Activated naive CD8-positive, alpha-beta T cell treated with anti-CD3 and anti-CD28 coated beads, Interleukin-2, amount 50 U/mL, for 24 hours (primary cell): Measurements from ENCODE around the gene PAM16.

Source experiments
- ATAC-seq: fragments of 150-1000 bp; cut with Tn5 transposase; one replicate; pipeline ENCODE4 v1.10.0; 2021
- DNase-seq: peaks from one replicate; pipeline ENCODE4 v3.0.0; 2021
- H3K27ac Mint-ChIP-seq: one replicate; pipeline ENCODE4 v1.8.0; 2021; ENCODE audit warnings: mild to moderate bottlenecking, mixed read lengths
- H3K27me3 Mint-ChIP-seq: one replicate; pipeline ENCODE4 v1.8.0; 2021; ENCODE audit warnings: mixed read lengths
- H3K36me3 Mint-ChIP-seq: one replicate; pipeline ENCODE4 v1.8.0; 2021; ENCODE audit warnings: low read depth, mixed read lengths
- H3K4me1 Mint-ChIP-seq: one replicate; pipeline ENCODE4 v1.8.0; 2021; ENCODE audit warnings: mixed read lengths
- H3K4me3 Mint-ChIP-seq: one replicate; pipeline ENCODE4 v1.8.0; 2021; ENCODE audit warnings: mild to moderate bottlenecking, moderate library complexity, mixed read lengths
- H3K9me3 Mint-ChIP-seq: one replicate; pipeline ENCODE4 v1.8.0; 2021; ENCODE audit warnings: mixed read lengths

PAM16 gene

DNA sequence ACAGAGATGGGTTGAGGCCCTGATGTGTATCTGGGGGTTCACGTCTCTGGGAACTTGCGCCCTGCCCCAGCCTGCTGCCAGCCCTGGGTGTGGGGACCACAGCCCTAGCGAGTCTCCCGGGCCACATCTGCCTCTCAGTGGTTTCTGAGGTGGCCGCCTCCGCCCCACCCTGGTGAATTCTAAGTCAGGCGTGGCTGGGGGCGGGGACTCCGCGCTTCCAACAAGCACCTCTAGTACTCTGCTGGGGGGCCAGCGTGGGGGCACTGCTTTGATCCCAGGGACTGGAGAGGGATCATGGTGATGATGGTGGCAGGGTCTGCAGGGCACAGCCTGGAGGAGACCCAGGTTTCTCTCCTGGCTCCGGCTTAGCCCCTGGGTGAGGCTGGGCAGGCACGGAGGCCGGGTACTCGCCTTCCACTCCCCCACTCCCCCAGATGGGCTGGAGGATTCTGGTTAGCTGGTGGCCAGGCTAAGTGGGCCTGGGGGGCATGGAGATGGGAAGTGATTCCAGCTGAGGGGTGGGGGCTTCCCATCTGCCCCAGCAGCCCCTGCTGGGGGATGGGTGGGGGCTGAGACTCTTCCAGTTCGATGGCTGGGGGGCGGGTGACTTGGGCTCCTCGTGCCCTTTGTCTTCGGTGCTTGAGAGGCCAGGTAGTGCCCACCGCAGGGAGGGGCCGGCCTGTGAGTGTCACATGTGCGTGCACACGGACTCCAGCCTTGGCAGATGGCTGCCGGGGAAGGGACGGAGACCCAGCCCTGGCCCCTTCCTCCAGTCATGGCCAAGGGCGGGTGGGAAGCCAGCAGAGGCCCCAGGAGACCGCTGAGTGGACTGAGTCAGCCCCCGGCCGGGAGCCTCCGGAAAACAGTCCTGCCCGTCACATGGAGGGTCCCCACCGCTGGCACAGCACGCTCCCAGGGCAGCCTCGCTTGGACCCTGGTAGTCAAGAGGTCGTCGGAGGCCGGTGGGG, 31.4 kb downstream of the PAM16 start:
- H3K4me3 Mint-ChIP-seq: no peak overlapping the region
- no peak overlapping the region for H3K27ac Mint-ChIP-seq

DNA sequence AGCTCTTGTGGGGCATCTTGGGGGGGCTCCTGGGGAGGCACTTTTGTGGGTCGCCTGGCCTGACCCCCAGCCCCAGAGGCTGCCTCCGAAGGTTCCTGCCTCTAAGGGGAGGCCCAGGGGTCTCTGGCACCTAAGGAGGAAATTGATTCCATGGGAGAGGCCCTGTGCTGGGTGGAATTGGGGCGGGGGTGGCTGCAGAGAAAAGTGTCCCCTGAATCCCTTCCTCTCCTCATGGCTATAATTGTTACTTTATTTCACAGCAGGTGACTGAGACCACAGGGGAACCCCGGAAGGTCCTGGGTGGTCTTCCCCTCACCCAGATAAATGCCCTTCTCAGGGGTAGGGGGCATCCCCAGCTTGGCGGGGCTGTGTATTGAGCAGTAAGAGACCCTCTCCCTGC, 32.2 kb downstream of the PAM16 start:
- no peaks in the 10 kb centered on the region for H3K36me3 Mint-ChIP-seq
- no peak for ATAC-seq
- no peak overlapping the region for H3K4me3 Mint-ChIP-seq
- H3K9me3 Mint-ChIP-seq: no peaks in the 10 kb centered on the region
- peaks cover 13% of the 10 kb centered on the region for H3K27me3 Mint-ChIP-seq
- H3K4me1 Mint-ChIP-seq: peaks cover 13% of the 10 kb centered on the region
- DNase-seq: no peak
- no peak overlapping the region for H3K27ac Mint-ChIP-seq

More for the DNA sequence above, 31.4 kb downstream of the PAM16 start:
- Mint-ChIP-seq H3K27me3 (peaks cover 5% of the 10 kb centered on the region), H3K9me3 (no peaks in the 10 kb centered on the region), H3K4me1 (peaks cover 7% of the 10 kb centered on the region), H3K36me3 (no peaks in the 10 kb centered on the region)
- DNase-seq (peak; percentile 72), ATAC-seq (peak; percentile 82)

- H3K36me3 Mint-ChIP-seq: no peaks in the 10 kb centered on the region
- no peak for DNase-seq
- ATAC-seq: no peak
- H3K4me3 Mint-ChIP-seq: no peak overlapping the region
- no peak overlapping the region for H3K27ac Mint-ChIP-seq
- H3K27me3 Mint-ChIP-seq: peaks cover 16% of the 10 kb centered on the region
- peaks cover 13% of the 10 kb centered on the region for H3K4me1 Mint-ChIP-seq
- no peaks in the 10 kb centered on the region for H3K9me3 Mint-ChIP-seq
These were observed 32.6 kb downstream of the PAM16 start for GRCh38 chr16:4318451-4318910.

GRCh38 chr16:4317532-4318450, 33.3 kb downstream of the PAM16 start:
- DNase-seq (no peak), ATAC-seq (no peak)
- Mint-ChIP-seq H3K9me3 (no peaks in the 10 kb centered on the region), H3K4me1 (peaks cover 13% of the 10 kb centered on the region), H3K27me3 (peaks cover 17% of the 10 kb centered on the region), H3K27ac (no peak overlapping the region), H3K36me3 (no peaks in the 10 kb centered on the region), H3K4me3 (no peak overlapping the region)

- no peak for ATAC-seq
- Mint-ChIP-seq H3K27ac (no peak overlapping the region), H3K36me3 (no peaks in the 10 kb centered on the region), H3K4me1 (peaks cover 13% of the 10 kb centered on the region), H3K9me3 (no peaks in the 10 kb centered on the region), H3K27me3 (peaks cover 17% of the 10 kb centered on the region), H3K4me3 (no peak overlapping the region)
- no peak for DNase-seq
These were observed 34.1 kb downstream of the PAM16 start for GRCh38 chr16:4316864-4317531.

DNA sequence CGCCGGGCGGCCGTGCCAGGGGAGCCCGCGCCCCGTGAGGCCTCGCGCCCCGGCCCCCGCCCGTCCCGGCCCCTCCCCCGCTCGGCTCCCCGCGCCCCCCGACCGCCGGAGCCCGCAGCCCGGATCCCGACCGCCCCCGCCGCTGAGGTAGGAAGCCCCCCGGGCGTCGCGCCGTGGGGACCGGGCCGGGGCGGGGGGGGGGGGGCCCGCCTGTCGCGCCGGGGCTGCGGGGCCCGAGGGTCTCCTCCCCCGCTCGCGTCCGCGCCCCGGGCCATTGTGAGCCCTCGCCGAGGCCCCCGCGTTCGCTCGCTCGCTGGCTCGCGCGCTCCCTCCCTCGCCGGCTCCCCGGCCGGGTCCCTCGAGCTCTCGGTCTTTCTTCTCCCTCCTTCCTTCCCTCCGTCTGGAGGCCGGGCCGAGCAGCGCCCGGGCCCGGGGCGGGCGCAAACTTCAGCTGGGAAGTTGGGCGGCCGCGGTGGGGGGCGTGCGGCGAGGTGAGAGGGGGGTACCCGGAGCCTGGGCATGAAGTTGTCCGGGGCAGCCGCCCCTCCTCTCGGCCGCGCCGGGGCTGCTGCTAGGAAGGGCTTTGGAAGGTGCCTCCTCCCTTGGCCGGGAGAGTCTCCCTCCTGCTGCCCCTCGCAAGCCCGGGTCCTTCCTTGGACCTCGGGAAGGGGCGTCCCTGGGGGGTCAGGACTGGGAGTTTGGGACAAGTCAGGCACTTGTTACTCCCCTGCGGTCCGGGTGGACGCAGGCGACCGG, 34.8 kb downstream of the PAM16 start:
- Mint-ChIP-seq H3K27me3 (peaks cover 17% of the 10 kb centered on the region), H3K36me3 (no peaks in the 10 kb centered on the region), H3K4me3 (no peak overlapping the region), H3K4me1 (peaks cover 13% of the 10 kb centered on the region), H3K27ac (no peak overlapping the region), H3K9me3 (no peaks in the 10 kb centered on the region)
- ATAC-seq (no peak), DNase-seq (no peak)

DNA sequence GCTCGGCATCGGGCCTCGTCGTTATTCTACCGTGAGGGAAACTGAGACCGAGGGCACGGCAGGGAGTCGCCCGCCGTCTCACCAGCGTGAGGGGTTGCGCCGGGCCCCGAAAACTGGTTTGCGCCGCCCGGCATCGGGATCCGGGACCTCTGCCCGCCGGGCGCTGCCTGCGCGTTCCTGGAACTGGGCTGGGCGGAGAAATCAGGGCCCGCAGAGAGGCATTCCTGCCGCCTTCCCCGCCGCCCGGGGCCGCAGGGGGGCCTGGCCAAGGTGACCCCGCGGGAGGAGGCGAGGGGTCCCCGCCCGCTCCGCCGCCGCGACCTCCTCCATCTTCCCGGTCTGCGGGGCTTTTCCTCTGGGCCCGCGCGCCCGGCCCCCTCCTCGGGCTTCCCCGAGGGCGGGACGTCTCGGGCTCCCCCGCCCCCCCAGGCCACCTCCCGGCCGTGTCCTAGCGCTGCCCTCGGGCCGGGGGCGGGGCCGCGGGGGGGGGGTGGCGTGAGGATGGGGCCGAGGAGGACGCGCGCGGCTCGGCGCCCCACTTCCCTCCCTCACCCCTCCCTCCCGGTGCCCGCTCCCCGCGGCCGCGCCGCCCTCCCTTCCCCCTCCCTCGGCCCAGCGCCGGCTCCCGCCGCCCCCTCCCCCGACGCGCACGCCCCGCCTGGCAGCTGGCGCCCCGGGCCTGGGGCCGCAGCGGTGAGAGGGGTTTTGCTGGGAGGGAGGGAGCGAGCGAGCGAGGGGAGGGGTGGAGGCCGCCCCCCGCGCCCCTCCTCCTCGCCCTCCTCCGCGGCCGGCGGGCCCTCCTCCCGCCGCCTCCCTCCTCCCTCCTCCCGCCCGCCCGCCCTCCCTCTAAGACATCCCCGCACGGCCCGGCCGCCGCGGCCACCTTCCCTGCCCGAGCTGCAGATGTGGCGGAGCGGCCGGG, 35.7 kb downstream of the PAM16 start, which contains the start of gene GLIS2:
Gene GLIS2 (plus strand): TSS at position 882 of the 922 bp plus-strand sequence. CDS start 16,214 bp downstream, outside the sequence.
- Mint-ChIP-seq H3K27me3 (peaks cover 17% of the 10 kb centered on the region), H3K4me3 (peak within 1 kb of the TSS; percentile 76), H3K9me3 (no peaks in the 10 kb centered on the region), H3K36me3 (no peaks in the 10 kb centered on the region), H3K4me1 (peaks cover 13% of the 10 kb centered on the region), H3K27ac (peak within 1 kb of the TSS; percentile 42)
- ATAC-seq: no peak
- DNase-seq: no peak

DNA sequence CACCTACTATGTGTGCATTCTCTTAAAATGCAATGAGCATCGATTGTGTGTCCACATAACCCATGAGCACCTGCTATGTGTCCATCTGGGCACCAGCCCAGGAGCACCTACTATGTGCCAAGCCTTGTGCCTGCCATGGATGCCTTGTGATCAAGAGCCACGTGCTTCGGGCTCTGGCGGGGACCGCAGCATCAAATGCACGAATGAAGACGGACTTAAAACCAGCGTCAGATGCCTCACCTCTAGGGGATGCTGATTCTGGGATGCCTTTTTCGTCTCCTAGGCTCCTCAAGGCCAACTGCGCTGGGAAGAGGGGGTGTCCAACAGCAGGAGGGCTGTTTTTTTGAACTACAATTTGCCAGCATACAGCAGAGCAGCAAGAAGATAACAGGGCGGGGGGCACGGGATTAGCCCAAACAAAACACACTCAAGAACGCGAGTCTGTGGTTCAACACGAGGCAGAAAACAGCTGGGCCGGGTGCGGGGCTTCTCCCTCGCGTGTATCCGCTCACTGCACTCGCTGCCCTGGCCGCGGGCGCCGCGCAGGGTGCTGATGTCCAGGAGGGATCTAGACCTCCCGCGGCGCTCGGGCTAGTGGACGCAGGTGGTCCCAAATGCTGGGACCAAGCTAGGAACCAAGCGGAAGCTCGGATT, 36.5 kb downstream of the PAM16 start:
- Mint-ChIP-seq H3K27ac (peak overlapping the region; percentile 42), H3K4me3 (peak overlapping the region; percentile 76), H3K4me1 (peaks cover 13% of the 10 kb centered on the region), H3K36me3 (no peaks in the 10 kb centered on the region), H3K9me3 (no peaks in the 10 kb centered on the region), H3K27me3 (peaks cover 17% of the 10 kb centered on the region)
- ATAC-seq (no peak), DNase-seq (peak; percentile 26)

DNA sequence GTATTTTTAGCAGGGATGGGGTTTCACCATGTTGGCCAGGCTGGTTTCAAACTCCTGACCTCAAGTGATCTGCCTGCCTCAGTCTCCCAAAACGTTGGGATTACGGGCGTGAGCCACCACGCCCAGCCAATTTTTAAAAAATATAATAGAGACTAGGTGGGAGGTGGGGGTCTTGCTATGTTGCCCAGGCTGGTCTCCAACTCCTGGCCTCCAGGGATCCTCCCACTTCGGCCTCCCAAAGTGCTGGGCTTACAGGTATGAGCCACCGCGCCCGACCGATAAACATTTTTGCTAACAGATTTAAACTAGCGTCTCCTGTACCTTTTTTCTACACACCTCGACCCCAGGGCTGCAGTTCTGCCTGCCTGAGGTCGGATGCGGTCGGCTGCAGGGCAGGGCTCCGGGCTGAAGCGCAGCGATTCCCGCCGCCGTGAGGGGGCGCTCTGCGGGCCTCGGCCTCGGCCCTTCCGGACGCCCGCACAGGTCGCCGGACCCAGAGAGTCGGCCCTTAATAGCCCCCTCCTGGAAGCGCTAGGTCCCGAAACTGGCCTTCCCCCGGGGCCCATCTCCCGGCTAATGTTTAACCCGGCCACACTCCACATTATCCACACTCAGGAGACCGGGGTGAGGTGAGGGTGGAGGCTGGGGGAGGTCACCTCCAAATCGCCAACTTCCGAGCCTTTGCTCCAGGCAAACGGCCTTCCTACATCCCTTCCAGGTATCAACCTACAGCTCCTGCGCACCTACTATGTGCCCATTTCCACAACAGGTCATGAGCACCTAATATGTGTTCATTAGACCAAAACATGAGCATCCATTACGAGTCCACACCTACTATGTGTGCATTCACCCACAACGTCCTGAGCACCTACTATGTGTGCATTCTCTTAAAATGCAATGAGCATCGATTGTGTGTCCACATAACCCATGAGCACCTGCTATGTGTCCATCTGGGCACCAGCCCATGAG, 37.3 kb downstream of the PAM16 start:
- H3K4me3 Mint-ChIP-seq: peak overlapping the region; percentile 76
- ATAC-seq: peak; percentile 6

DNA sequence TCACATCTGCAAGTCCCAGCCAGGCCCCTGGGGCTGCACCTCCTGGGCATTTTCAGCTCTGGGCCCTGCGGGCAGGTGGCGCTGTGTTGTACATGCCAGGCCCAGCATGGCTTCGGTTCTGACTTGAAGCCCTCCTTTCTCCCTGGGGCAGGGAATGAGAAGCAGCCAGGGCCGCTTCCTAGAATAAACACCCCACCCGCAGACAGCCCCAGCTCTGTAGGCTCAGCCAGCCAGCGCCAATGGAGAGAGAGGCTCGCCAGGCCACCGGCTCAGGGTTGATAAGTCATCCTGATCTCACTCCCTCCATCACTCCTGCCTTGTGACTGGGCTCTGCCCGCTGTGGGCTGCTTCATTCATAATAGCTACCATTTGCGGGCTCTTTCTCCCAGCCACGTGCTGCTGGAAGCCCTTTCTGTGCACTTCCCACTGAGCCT, 41.3 kb downstream of the PAM16 start:
- Mint-ChIP-seq H3K9me3 (peaks cover 4% of the 10 kb centered on the region), H3K36me3 (peaks cover 6% of the 10 kb centered on the region), H3K27ac (no peak overlapping the region), H3K27me3 (peaks cover 12% of the 10 kb centered on the region), H3K4me3 (no peak overlapping the region), H3K4me1 (peaks cover 36% of the 10 kb centered on the region)
- DNase-seq: peak; percentile 63
- peak; percentile 9 for ATAC-seq

More for the DNA sequence above, 37.3 kb downstream of the PAM16 start:
- H3K4me1 Mint-ChIP-seq: peaks cover 17% of the 10 kb centered on the region
- H3K36me3 Mint-ChIP-seq: no peaks in the 10 kb centered on the region
- no peaks in the 10 kb centered on the region for H3K9me3 Mint-ChIP-seq
- H3K27ac Mint-ChIP-seq: no peak overlapping the region
- H3K27me3 Mint-ChIP-seq: peaks cover 17% of the 10 kb centered on the region
- DNase-seq: peak; percentile 46

DNA sequence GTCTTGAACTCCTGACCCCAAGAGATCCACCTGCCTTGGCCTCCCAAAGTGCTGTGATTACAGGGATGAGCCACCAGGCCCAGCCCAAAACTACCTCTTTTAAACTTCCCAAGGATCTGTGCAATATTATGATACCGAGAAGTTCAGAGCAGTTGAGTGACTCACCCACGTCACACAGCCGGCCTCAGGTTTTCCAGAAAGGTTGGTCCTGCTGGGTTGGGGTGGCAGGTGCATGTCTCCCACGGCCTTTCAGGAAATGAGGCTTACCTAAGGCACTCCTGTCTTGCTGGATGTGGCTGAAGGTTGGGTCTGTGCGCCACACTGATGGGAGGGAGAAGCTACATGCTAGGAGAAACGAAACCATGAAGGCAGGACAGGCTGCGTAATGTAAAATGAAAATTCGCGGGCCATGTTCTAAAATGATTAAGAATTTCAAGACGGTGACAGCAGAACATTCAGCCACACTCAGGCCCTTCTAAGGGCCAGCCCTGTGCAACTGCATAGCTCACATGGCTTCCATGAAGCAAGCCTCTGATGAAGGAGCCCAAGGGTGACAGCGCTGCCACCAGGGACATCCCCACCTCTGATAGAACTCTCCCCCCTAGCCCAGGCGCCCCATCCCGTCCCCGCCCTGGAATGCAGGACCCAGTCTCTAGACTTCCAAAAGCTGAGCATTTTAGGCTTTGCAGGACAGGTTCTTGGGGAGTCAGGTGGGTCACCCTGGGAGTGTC, 41.9 kb downstream of the PAM16 start:
- no peak overlapping the region for H3K4me3 Mint-ChIP-seq

More for the DNA sequence above, 41.9 kb downstream of the PAM16 start:
- ATAC-seq (no peak), DNase-seq (no peak)
- Mint-ChIP-seq H3K27me3 (peaks cover 7% of the 10 kb centered on the region), H3K4me1 (peaks cover 32% of the 10 kb centered on the region), H3K9me3 (peaks cover 4% of the 10 kb centered on the region), H3K36me3 (peaks cover 6% of the 10 kb centered on the region), H3K27ac (no peak overlapping the region)
